Caco-2 (cell line): ENCODE results near the gene DDO. TPM values are rescaled to one million over a fixed set of nuclear protein-coding genes. Genes with fewer than 3 reads are reported as not detected.
"Not testable (repeated sequence)": the region's sequence is repeated elsewhere in the genome, so short reads cannot be mapped to it uniquely, and the experiment has no call there.

ENCODE experiments used
- BruUV-seq: library from RNA; stranded (reverse); fragments of 400-500 nt; replicated peaks from 2 replicates; lab custom pipeline; 2021; lab: Mats Ljungman, UMichigan
- CTCF ChIA-PET: fragments of 300-600 bp; sonication (Branson Sonifier 250); formaldehyde crosslinking; loops from one replicate; lab custom pipeline; 2022; ENCODE audit warnings: antibody characterized with exemption; lab: Charles Lee
- POLR2A ChIA-PET: fragments of 300-600 bp; sonication (Branson Sonifier 250); formaldehyde crosslinking; loops from one replicate; lab custom pipeline; 2022; ENCODE audit warnings: antibody characterized with exemption; lab: Charles Lee
- DNase-seq, 2 experiments: peaks; one replicate each; pipeline versions ENCODE4 v3.0.0 to v3.0.0-alpha.2; 2020 to 2022
- H3K27me3 ChIP-seq: replicated peaks from 2 replicates; pipeline ENCODE4 v1.6.0; 2011; ENCODE audit warnings: low read length; ENCODE audit not compliant: control insufficient read depth, insufficient read depth
- H3K36me3 ChIP-seq: 2 replicates; pipeline ENCODE4 v1.5.1; 2011; ENCODE audit warnings: low read length; ENCODE audit not compliant: control insufficient read depth, insufficient read depth
- H3K4me1 ChIP-seq: fragments of 250-450 bp; sonication (Bioruptor Pico); 2 replicates; pipeline ENCODE4 v1.5.1; 2020; ENCODE audit warnings: mild to moderate bottlenecking
- H3K4me3 ChIP-seq: 2 replicates; pipeline ENCODE4 v1.5.1; 2011; ENCODE audit warnings: low read depth, mild to moderate bottlenecking, control low read depth, low read length
- H3K9me3 ChIP-seq: fragments of 250-450 bp; sonication (Bioruptor Pico); 2 replicates; pipeline ENCODE4 v1.5.1; 2020; ENCODE audit warnings: mild to moderate bottlenecking, moderate library complexity
- H3K27ac Mint-ChIP-seq: one replicate; pipeline ENCODE4 v1.8.0; 2022; ENCODE audit warnings: mixed read lengths; ENCODE audit not compliant: unreplicated experiment
- H3K27me3 Mint-ChIP-seq: one replicate; pipeline ENCODE4 v1.8.0; 2022; ENCODE audit warnings: mixed read lengths; ENCODE audit not compliant: insufficient read depth, unreplicated experiment
- H3K36me3 Mint-ChIP-seq: one replicate; pipeline ENCODE4 v1.8.0; 2022; ENCODE audit warnings: mild to moderate bottlenecking, mixed read lengths; ENCODE audit not compliant: insufficient read depth, unreplicated experiment
- H3K4me1 Mint-ChIP-seq: one replicate; pipeline ENCODE4 v1.8.0; 2022; ENCODE audit warnings: low read depth, mixed read lengths; ENCODE audit not compliant: unreplicated experiment
- H3K4me3 Mint-ChIP-seq: one replicate; pipeline ENCODE4 v1.8.0; 2022; ENCODE audit warnings: mild to moderate bottlenecking, moderate library complexity, mixed read lengths; ENCODE audit not compliant: unreplicated experiment
- H3K9me3 Mint-ChIP-seq: one replicate; pipeline ENCODE4 v1.8.0; 2022; ENCODE audit warnings: mixed read lengths; ENCODE audit not compliant: unreplicated experiment
- CTCF ChIP-seq, 2 experiments: fragments of 200-600 bp in 1 of 2; IDR thresholded peaks; 1 replicate in 1 of 2; 2 replicates in 1 of 2; pipeline versions ENCODE4 v1.5.1 to v1.8.0; 2011 to 2022; ENCODE audit warnings: antibody characterized with exemption in 1 of 2, control low read depth in 1 of 2, inconsistent platforms in 1 of 2, low read depth in 1 of 2, low read length in 1 of 2, mild to moderate bottlenecking in 1 of 2, moderate library complexity in 1 of 2; ENCODE audit not compliant: insufficient read depth in 1 of 2, severe bottlenecking in 1 of 2, unreplicated experiment in 1 of 2
- intact Hi-C: fragments of 100-400 bp; cut with micrococcal nuclease; formaldehyde crosslinking; loops from one replicate; pipeline ENCODE4 v1.10.0; 2022; ENCODE audit not compliant: unreplicated experiment
- total RNA-seq: library from RNA; stranded (reverse); gene quantifications from 2 replicates; pipeline ENCODE4 v1.2.3, GENCODE V29; 2022

DDO gene
- total RNA-seq, 1 experiment from 2014 or later, result not detected

DNA sequence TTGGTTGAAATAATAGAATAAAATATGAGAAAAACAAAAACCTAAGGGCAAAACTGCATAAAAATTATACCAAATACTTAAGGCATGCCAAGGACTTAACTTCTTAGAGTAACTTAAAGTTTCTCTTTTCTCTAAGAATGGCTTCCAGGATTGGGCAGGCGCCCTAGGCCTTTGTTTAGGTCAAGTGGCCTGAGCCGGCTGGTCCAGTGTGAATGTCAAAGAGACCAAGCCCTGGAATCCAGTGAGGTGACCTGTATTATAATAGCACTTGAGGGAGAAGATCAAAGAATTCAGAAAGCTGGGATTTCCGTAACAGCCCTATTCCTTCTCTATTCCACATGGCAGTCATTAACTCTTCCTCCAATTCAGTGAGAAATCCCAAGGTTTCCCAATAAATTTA lies 63.8 kb downstream of the DDO start:
- Histone ChIP-seq H3K4me3 (no peak overlapping the region), H3K9me3 (no peaks in the 10 kb centered on the region), H3K4me1 (peaks cover 20% of the 10 kb centered on the region), H3K27me3 (no peaks in the 10 kb centered on the region), H3K36me3 (no peaks in the 10 kb centered on the region)
- H3K27ac Mint-ChIP-seq, result no peak overlapping the region
- TF ChIP-seq CTCF (IDR thresholded peaks at IDR 0.05; ENCODE audit: insufficient read depth in 1 of 2, low read depth in 1 of 2, low read length in 1 of 2, severe bottlenecking in 1 of 2, unreplicated experiment in 1 of 2), result no peak
- BruUV-seq, result no TSS peak
- no peaks in the 10 kb centered on the region for H3K36me3 Mint-ChIP-seq
- H3K4me3 Mint-ChIP-seq, result no peak overlapping the region
- H3K27me3 Mint-ChIP-seq, result no peaks in the 10 kb centered on the region
- no peak for DNase-seq
- CTCF ChIA-PET, result interaction anchor here (1.5 kb wide), 1 partner anchor 10 kb away, joined by 8 read pairs; no protein-coding TSS in a partner anchor
- peaks cover 22% of the 10 kb centered on the region for H3K4me1 Mint-ChIP-seq
- peaks cover 4% of the 10 kb centered on the region for H3K9me3 Mint-ChIP-seq
- POLR2A ChIA-PET, result no interaction called here
- intact Hi-C loops, result no loop called here

DNA sequence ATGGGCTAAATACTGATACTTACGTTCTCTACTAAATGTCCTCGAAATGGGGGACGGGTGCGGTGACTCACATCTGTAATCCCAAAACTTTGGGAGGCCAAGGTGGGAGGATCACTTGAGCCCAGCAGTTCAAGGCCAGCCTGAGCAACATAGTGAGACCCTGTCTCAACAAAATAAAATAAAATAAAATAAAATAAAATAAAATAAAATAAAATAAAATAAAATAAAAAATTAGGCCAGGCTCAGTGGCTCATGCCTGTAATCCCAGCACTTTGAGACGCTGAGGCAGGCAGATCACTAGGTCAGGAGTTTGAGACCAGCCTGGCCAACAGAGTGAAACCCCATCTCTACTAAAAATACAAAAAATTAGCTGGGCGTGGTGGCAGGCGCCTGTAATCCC lies 64.8 kb downstream of the DDO start:
- H3K9me3 ChIP-seq, intact Hi-C loops, H3K36me3 ChIP-seq, H3K27me3 ChIP-seq, BruUV-seq, H3K4me3 Mint-ChIP-seq, H3K4me3 ChIP-seq, CTCF ChIA-PET, H3K27me3 Mint-ChIP-seq, H3K27ac Mint-ChIP-seq, POLR2A ChIA-PET, DNase-seq, H3K36me3 Mint-ChIP-seq, H3K9me3 Mint-ChIP-seq: not testable (repeated sequence)
- peaks cover 15% of the 10 kb centered on the region for H3K4me1 Mint-ChIP-seq
- H3K4me1 ChIP-seq, result peaks cover 15% of the 10 kb centered on the region

- DNase-seq, result no peak
- TF ChIP-seq CTCF (IDR thresholded peaks at IDR 0.05; ENCODE audit: insufficient read depth in 1 of 2, low read depth in 1 of 2, low read length in 1 of 2, severe bottlenecking in 1 of 2, unreplicated experiment in 1 of 2), result no peak
- CTCF ChIA-PET, result no interaction called here
- Histone ChIP-seq H3K36me3 (no peaks in the 10 kb centered on the region), H3K9me3 (no peaks in the 10 kb centered on the region), H3K27me3 (no peaks in the 10 kb centered on the region), H3K4me3 (no peak overlapping the region), H3K4me1 (peaks cover under 1% of the 10 kb centered on the region; the same call in 1 of the 2 replicates)
- Mint-ChIP-seq H3K27me3 (no peaks in the 10 kb centered on the region), H3K4me1 (peaks cover 9% of the 10 kb centered on the region), H3K9me3 (no peaks in the 10 kb centered on the region), H3K36me3 (no peaks in the 10 kb centered on the region), H3K27ac (no peak overlapping the region), H3K4me3 (no peak overlapping the region)
- POLR2A ChIA-PET, result no interaction called here
- BruUV-seq, result no TSS peak
- intact Hi-C loops, result no loop called here
Observed at GRCh38 chr6:110348961-110349690, 66.2 kb downstream of the DDO start.
